Parathyroid adenoma (tissue), 2 donors: ENCODE data around the gene INIP.

ENCODE experiments used
- H2AFZ ChIP-seq: fragments of 300-600 bp; sonication (generic); one replicate; pipeline ENCODE4 v1.7.0; 2017; ENCODE audit warnings: antibody characterized with exemption, mild to moderate bottlenecking
- H3K27ac ChIP-seq: fragments of 300-600 bp; sonication (generic); one replicate; pipeline ENCODE4 v1.7.0; 2017
- H3K27me3 ChIP-seq: fragments of 300-600 bp; sonication (generic); one replicate; pipeline ENCODE4 v1.7.0; 2017; ENCODE audit warnings: low read length; ENCODE audit not compliant: control insufficient read depth, insufficient read depth
- H3K36me3 ChIP-seq: fragments of 300-600 bp; sonication (generic); one replicate; pipeline ENCODE4 v1.7.0; 2017; ENCODE audit warnings: low read length; ENCODE audit not compliant: control insufficient read depth, insufficient read depth
- H3K4me1 ChIP-seq: fragments of 300-600 bp; sonication (generic); one replicate; pipeline ENCODE4 v1.7.0; 2017; ENCODE audit warnings: control low read depth
- H3K4me2 ChIP-seq: fragments of 300-600 bp; sonication (generic); one replicate; pipeline ENCODE4 v1.7.0; 2017; ENCODE audit warnings: low read length
- H3K4me3 ChIP-seq: fragments of 300-600 bp; sonication (generic); one replicate; pipeline ENCODE4 v1.7.0; 2017; ENCODE audit warnings: low read depth, low read length
- H3K79me2 ChIP-seq: fragments of 300-600 bp; sonication (generic); one replicate; pipeline ENCODE4 v1.7.0; 2017; ENCODE audit warnings: control low read depth
- H3K9ac ChIP-seq: fragments of 300-600 bp; sonication (generic); one replicate; pipeline ENCODE4 v1.7.0; 2017; ENCODE audit warnings: mild to moderate bottlenecking
- H3K9me3 ChIP-seq: fragments of 300-600 bp; sonication (generic); one replicate; pipeline ENCODE4 v1.7.0; 2017; ENCODE audit warnings: low read length; ENCODE audit not compliant: control insufficient read depth
- TF ChIP-seq, protein P1 (sequence below): fragments of 300-600 bp; sonication (generic); IDR thresholded peaks from one replicate; pipeline ENCODE4 v1.7.0; 2017; ENCODE audit warnings: antibody characterized with exemption, mild to moderate bottlenecking
- donor health status: primary hyperparathyroidism.

The INIP gene

DNA sequence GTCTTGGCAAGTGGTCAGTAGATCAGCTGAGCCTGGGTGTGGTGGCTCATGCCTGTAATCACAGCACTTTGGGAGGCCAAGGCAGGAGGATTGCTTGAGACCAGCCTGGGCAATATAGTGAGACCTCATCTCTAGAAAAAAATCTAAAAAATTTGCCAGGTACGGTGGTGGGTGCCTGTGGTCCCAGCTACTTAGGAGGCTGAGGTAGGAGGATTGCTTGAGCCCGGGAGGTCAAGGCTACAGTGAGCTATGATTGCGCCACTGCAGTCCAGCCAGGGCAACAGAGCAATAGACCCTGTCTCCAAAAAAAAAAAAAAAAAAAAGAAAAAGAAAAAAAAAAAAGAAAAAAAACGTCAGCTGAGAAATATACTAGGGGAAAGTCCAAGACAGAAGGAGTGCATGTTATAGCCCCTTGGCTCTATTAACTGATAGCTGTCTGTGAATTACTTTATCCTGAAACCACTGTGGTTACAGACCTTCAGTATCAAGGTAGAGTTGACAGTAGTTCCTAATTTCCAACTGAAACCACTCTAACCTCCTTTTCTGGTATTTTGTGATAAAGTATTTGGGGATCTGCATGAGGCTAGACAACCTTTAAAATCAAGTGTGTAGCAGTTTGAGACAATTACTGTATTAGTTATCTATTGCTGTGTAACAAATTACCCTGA lies 2.3 kb upstream of the INIP start:
- no peak overlapping the region for H3K9ac ChIP-seq
- no peaks in the 10 kb centered on the region for H3K4me1 ChIP-seq
- H2AFZ ChIP-seq: no peak overlapping the region
- no peaks in the 10 kb centered on the region for H3K79me2 ChIP-seq
- no peaks in the 10 kb centered on the region for H3K27me3 ChIP-seq
- H3K9me3 ChIP-seq: no peaks in the 10 kb centered on the region
- TF ChIP-seq, protein P1, sequence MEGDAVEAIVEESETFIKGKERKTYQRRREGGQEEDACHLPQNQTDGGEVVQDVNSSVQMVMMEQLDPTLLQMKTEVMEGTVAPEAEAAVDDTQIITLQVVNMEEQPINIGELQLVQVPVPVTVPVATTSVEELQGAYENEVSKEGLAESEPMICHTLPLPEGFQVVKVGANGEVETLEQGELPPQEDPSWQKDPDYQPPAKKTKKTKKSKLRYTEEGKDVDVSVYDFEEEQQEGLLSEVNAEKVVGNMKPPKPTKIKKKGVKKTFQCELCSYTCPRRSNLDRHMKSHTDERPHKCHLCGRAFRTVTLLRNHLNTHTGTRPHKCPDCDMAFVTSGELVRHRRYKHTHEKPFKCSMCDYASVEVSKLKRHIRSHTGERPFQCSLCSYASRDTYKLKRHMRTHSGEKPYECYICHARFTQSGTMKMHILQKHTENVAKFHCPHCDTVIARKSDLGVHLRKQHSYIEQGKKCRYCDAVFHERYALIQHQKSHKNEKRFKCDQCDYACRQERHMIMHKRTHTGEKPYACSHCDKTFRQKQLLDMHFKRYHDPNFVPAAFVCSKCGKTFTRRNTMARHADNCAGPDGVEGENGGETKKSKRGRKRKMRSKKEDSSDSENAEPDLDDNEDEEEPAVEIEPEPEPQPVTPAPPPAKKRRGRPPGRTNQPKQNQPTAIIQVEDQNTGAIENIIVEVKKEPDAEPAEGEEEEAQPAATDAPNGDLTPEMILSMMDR: no peak
- H3K36me3 ChIP-seq: no peaks in the 10 kb centered on the region
- no peak overlapping the region for H3K4me2 ChIP-seq
- H3K27ac ChIP-seq: no peak overlapping the region
- H3K4me3 ChIP-seq: no peak overlapping the region

DNA sequence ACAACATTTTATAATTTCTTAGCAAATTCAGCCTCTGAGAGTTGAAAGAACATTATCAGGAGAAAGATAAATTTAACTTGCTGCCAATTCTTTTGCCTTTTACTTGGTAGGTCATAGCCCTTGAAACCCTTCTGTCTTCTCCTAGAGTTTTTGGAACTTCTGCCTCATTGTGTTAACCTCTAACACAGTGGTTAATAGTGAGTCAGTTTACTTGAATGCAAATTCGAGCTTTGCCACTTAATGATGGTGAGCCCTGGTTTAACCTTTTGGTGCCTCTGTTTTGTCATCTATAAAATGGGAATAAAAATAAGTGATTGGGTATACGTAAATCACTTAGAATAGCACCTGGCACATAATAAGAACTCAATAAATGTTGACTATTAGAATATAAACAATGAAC lies 1.8 kb upstream of the INIP start:
- H3K9me3 ChIP-seq: no peaks in the 10 kb centered on the region
- no peaks in the 10 kb centered on the region for H3K79me2 ChIP-seq
- H3K4me1 ChIP-seq: no peaks in the 10 kb centered on the region
- TF ChIP-seq, protein P1: no peak
- no peaks in the 10 kb centered on the region for H3K27me3 ChIP-seq
- H3K27ac ChIP-seq: no peak overlapping the region
- H3K36me3 ChIP-seq: no peaks in the 10 kb centered on the region
- no peak overlapping the region for H3K4me2 ChIP-seq
- no peak overlapping the region for H2AFZ ChIP-seq
- no peak overlapping the region for H3K9ac ChIP-seq
- no peak overlapping the region for H3K4me3 ChIP-seq

DNA sequence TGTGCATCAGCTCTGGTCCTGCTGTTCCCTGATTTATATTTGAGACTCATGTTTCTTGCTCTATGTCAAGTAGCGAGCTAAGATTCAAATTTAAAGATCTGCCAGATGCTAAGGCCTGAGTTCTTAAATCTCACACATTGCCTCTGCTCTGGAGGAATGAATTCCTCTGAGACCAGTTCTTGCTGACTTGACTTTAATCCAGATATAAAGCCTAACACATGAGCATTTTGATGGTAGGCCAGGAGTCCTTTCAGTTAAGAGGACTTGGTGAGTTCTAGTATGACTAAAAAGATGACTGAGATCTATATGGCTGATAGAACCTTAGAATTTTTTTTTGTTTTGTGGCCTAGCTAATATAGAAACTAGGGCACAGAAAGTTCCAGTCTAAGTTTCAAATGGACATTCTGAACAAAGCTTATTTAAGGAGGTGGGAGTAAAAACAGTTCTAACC lies 1.3 kb upstream of the INIP start:
- TF ChIP-seq, protein P1: no peak
- Histone ChIP-seq H3K79me2 (no peaks in the 10 kb centered on the region), H3K36me3 (no peaks in the 10 kb centered on the region), H3K9me3 (no peaks in the 10 kb centered on the region), H3K4me3 (no peak overlapping the region), H3K27me3 (no peaks in the 10 kb centered on the region), H3K27ac (no peak overlapping the region), H3K9ac (no peak overlapping the region), H3K4me1 (no peaks in the 10 kb centered on the region), H2AFZ (peak overlapping the region; percentile 33), H3K4me2 (no peak overlapping the region)

DNA sequence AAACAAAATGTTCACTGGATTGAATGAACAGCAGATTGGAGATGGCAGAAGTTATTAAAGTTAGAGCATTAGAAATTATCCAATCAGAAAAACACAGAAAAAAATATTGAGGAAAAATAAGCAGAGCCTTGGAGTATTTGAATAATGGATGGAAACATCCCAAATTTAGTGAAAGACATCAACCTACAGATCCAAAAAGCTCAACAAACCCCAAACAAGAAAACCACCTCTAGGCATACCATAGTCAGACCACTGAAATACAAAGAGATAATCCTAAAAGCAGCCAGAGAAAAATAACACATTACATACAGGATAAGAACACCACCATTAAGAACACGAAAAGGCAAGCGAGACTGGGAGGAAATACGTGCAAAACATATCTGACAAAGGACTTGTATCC lies 5.2 kb downstream of the INIP start:
- Histone ChIP-seq H3K79me2 (no peaks in the 10 kb centered on the region), H3K9ac (no peak overlapping the region), H3K27me3 (no peaks in the 10 kb centered on the region), H3K36me3 (no peaks in the 10 kb centered on the region), H3K9me3 (no peaks in the 10 kb centered on the region), H3K27ac (no peak overlapping the region), H3K4me3 (no peak overlapping the region), H3K4me1 (no peaks in the 10 kb centered on the region), H2AFZ (no peak overlapping the region), H3K4me2 (no peak overlapping the region)
- TF ChIP-seq, protein P1: no peak

DNA sequence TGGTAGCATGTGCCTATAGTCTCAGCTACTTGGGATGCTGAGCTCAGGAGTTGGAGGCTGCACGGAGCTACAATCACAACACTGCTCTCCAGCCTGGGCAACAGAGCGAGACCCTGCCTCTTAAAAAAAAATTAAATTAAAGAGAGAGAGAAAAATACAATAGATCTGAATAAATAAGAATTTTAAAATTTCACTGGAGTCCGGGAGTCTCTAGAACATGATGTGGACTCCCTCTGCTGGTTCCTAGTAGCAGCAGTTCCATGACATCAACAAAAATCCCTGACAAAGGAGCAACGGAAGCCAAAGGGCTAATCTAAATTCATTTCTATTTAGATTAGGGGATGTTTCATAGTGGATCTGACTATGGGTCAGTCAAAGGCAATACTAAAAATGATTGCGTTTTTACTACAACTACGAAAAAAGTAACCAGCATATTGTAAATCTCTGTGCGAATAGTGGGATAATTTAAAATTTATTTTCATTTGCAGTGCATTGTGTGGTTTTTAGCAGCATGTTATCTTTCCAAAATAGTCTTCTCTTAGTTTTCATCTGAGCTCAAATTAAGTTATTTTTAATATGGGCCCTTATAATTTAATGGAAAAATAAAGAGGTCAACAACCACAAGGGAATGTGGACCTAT lies 6.7 kb downstream of the INIP start:
- Histone ChIP-seq H3K4me1 (no peaks in the 10 kb centered on the region), H3K9ac (no peak overlapping the region), H3K9me3 (no peaks in the 10 kb centered on the region), H3K36me3 (no peaks in the 10 kb centered on the region), H3K4me3 (no peak overlapping the region), H3K4me2 (no peak overlapping the region), H3K27me3 (no peaks in the 10 kb centered on the region), H3K79me2 (no peaks in the 10 kb centered on the region), H3K27ac (no peak overlapping the region), H2AFZ (no peak overlapping the region)
- TF ChIP-seq, protein P1: peak; percentile 26
